ENCODE results near the gene FRMPD1. TPM values are rescaled to one million over a fixed set of nuclear protein-coding genes. Genes with fewer than 3 reads are reported as not detected.

Gene FRMPD1
- total RNA-seq, 1 donor from 2014 or later = 38.1 TPM

DNA sequence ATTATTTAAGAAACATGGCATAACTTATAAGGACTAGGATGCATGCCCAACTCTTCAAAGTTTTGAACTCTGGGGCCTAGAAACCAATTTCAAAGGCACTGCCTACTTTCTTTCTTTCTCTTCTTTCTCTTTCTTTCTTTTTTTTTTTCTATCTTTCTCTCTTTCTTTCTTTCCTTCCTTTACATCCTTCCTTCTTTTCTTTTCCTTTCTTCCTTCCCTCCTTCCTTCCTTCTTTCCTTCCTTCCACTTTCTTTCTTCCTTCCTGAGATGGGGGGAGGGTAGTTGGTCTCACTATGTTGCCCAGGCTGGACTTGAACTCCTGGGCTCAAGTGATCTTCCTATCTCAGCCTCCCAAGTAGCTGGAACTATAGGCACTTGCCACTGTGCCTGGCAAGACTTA is 42.5 kb upstream of the FRMPD1 start:
- TF ChIP-seq CTCF (IDR thresholded peaks at IDR 0.05; ENCODE audit: partially characterized antibody, unreplicated experiment) = no peak
- Mint-ChIP-seq H3K27me3 (ENCODE audit: unreplicated experiment) (peaks cover 5% of the 10 kb centered on the region), H3K9me3 (ENCODE audit: unreplicated experiment) (peaks cover 3% of the 10 kb centered on the region), H3K4me3 (ENCODE audit: unreplicated experiment) (no peak overlapping the region), H3K27ac (ENCODE audit: unreplicated experiment) (no peak overlapping the region), H3K36me3 (ENCODE audit: unreplicated experiment) (no peaks in the 10 kb centered on the region), H3K4me1 (ENCODE audit: low read depth, unreplicated experiment) (peaks cover 2% of the 10 kb centered on the region)
- DNase-seq = no peak

DNA sequence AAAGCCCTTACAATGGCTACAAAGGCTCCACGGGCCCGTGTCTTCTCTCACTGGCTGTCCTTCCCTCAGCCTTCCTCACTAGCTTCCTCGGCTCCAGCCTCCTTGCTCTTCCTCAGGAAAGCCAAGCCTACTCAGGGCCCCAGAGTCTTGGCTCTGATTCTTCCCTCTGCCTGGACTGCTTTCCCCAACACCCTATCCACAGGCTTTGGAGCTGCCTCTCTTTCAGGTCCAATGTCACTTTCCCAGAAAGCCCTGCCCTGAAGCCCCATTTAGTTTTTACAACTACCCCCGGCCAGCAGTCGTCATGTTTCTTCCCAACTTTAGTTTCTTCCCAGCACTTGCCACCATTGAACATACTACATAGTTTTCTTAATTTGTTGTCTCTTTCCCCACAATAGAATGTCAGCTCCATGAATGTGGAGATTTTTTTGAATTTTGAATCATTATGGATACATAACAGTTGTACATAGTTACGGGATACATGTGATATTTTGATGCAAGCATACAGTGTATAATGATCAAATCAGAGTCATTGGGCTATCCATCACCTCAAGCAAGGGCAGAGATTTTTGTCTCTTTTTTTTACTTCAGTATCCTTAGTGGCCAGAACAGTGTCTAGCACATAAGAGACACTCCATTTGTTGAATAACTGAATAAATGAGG is 40.9 kb upstream of the FRMPD1 start:
- no peaks in the 10 kb centered on the region for H3K36me3 Mint-ChIP-seq (ENCODE audit: unreplicated experiment)
- DNase-seq = no peak
- no peak overlapping the region for H3K4me3 Mint-ChIP-seq (ENCODE audit: unreplicated experiment)
- H3K9me3 Mint-ChIP-seq (ENCODE audit: unreplicated experiment) = peaks cover 6% of the 10 kb centered on the region
- TF ChIP-seq CTCF (IDR thresholded peaks at IDR 0.05; ENCODE audit: partially characterized antibody, unreplicated experiment) = no peak
- H3K27me3 Mint-ChIP-seq (ENCODE audit: unreplicated experiment) = peaks cover 5% of the 10 kb centered on the region
- no peak overlapping the region for H3K27ac Mint-ChIP-seq (ENCODE audit: unreplicated experiment)
- H3K4me1 Mint-ChIP-seq (ENCODE audit: low read depth, unreplicated experiment) = peaks cover 2% of the 10 kb centered on the region

DNA sequence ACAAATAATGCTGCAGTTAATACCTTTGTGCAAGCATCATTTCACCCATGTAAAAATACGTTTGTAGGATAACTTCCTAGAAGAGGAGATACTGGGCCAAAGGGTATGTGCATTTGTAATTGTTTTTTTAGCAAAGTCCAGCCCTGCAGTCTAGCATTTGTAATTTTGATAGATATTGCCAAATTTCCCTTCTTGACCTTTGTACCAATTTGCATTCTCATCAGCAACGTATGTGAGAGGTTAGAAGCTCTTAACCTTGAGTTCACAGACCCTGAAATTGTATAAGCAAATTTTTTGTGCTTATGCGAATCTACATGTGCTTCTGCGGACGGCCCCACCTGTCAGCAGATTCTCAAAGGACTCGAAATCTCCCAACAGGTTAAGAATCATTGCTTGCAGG is 39.7 kb upstream of the FRMPD1 start:
- Mint-ChIP-seq H3K27me3 (ENCODE audit: unreplicated experiment) (peaks cover 5% of the 10 kb centered on the region), H3K4me3 (ENCODE audit: unreplicated experiment) (no peak overlapping the region), H3K4me1 (ENCODE audit: low read depth, unreplicated experiment) (peaks cover 2% of the 10 kb centered on the region), H3K27ac (ENCODE audit: unreplicated experiment) (no peak overlapping the region), H3K36me3 (ENCODE audit: unreplicated experiment) (no peaks in the 10 kb centered on the region), H3K9me3 (ENCODE audit: unreplicated experiment) (peaks cover 5% of the 10 kb centered on the region)
- no peak for DNase-seq
- no peak for TF ChIP-seq CTCF (IDR thresholded peaks at IDR 0.05; ENCODE audit: partially characterized antibody, unreplicated experiment)

- Mint-ChIP-seq H3K27me3 (ENCODE audit: unreplicated experiment) (peaks cover 5% of the 10 kb centered on the region), H3K9me3 (ENCODE audit: unreplicated experiment) (peaks cover 2% of the 10 kb centered on the region), H3K27ac (ENCODE audit: unreplicated experiment) (no peak overlapping the region), H3K36me3 (ENCODE audit: unreplicated experiment) (no peaks in the 10 kb centered on the region), H3K4me3 (ENCODE audit: unreplicated experiment) (no peak overlapping the region), H3K4me1 (ENCODE audit: low read depth, unreplicated experiment) (peaks cover 2% of the 10 kb centered on the region)
- TF ChIP-seq CTCF (IDR thresholded peaks at IDR 0.05; ENCODE audit: partially characterized antibody, unreplicated experiment) = no peak
- DNase-seq = peak; percentile 29
Measured at GRCh38 chr9:37611961-37612360, 38.8 kb upstream of the FRMPD1 start.

- TF ChIP-seq CTCF (IDR thresholded peaks at IDR 0.05; ENCODE audit: partially characterized antibody, unreplicated experiment) = no peak
- Mint-ChIP-seq H3K36me3 (ENCODE audit: unreplicated experiment) (no peaks in the 10 kb centered on the region), H3K27me3 (ENCODE audit: unreplicated experiment) (peaks cover 4% of the 10 kb centered on the region), H3K4me1 (ENCODE audit: low read depth, unreplicated experiment) (peaks cover 14% of the 10 kb centered on the region), H3K27ac (ENCODE audit: unreplicated experiment) (no peak overlapping the region), H3K9me3 (ENCODE audit: unreplicated experiment) (peaks cover 4% of the 10 kb centered on the region), H3K4me3 (ENCODE audit: unreplicated experiment) (no peak overlapping the region)
- no peak for DNase-seq
Measured at GRCh38 chr9:37617161-37617560, 33.6 kb upstream of the FRMPD1 start.

All from glutamatergic neuron (in vitro differentiated cells).